Sigmoid colon (tissue), 4 donors: ENCODE data around the gene RC3H1.
"Not testable (repeated sequence)": the region's sequence is repeated elsewhere in the genome, so short reads cannot be mapped to it uniquely, and the experiment has no call there.

Experiments used
- CTCF ChIP-seq, 4 experiments: fragments of 450-650 bp in 3 of 4; fragments of 200-600 bp in 1 of 4; IDR thresholded peaks; one replicate each; pipeline ENCODE4 v1.5.1; 2016 to 2019; ENCODE audit warnings: antibody characterized with exemption in 4 of 4, mild to moderate bottlenecking in 3 of 4, moderate library complexity in 2 of 4
- EP300 ChIP-seq, 4 donors: sonication (generic); formaldehyde crosslinking; IDR thresholded peaks; one replicate each; pipeline ENCODE4 v1.6.1; 2017; ENCODE audit warnings: antibody characterized with exemption in 4 of 4
- POLR2A ChIP-seq, 2 donors: fragments of 450-650 bp; IDR thresholded peaks; one replicate each; pipeline ENCODE4 v1.6.1; 2016; ENCODE audit warnings: antibody characterized with exemption in 2 of 2, mild to moderate bottlenecking in 2 of 2, moderate library complexity in 2 of 2
- POLR2AphosphoS5 ChIP-seq, 4 donors: sonication (generic); formaldehyde crosslinking; IDR thresholded peaks; one replicate each; pipeline ENCODE4 v1.6.1; 2017; ENCODE audit warnings: antibody characterized with exemption in 4 of 4

- TF ChIP-seq CTCF, POLR2A, POLR2AphosphoS5, EP300 (IDR thresholded peaks at IDR 0.05): not testable (repeated sequence)
Observed at GRCh38 chr1:174055797-174056196, 33.6 kb upstream of the RC3H1 start.
